ENCODE measurements around the gene WBP2. TPM values are rescaled to one million over a fixed set of nuclear protein-coding genes. Genes with fewer than 3 reads are reported as not detected.

WBP2 gene
- total RNA-seq, 3 donors from 2014 or later, result 44.9 to 63.2 (median 62.9) TPM

GRCh38 chr17:75878174-75878998 lies 23.3 kb upstream of the WBP2 start, which contains the start of gene TRIM47:
Gene TRIM47, minus strand, starts transcription at chr17:75878581. Its CDS starts 33 bp downstream, at chr17:75878548.
- Histone ChIP-seq H3K4me1 (peaks cover 10 to 31% of the 10 kb centered on the region in 2 donors), H3K4me3 (peak within 1 kb of the TSS; percentile 58 to 94 (median 63)), H3K27me3 (no peaks in the 10 kb centered on the region), H3K27ac (peak within 1 kb of the TSS; percentile 95 to 97), H3K9me3 (no peaks in the 10 kb centered on the region), H3K36me3 (no peaks in the 10 kb centered on the region)
- intact Hi-C loops (cut with DNase I; ENCODE audit: low total_unique reads), result no loop called here
- TF ChIP-seq CTCF (IDR thresholded peaks at IDR 0.05), result peak in 1 of 3 donors; percentile 20
- TF ChIP-seq POLR2AphosphoS5 (IDR thresholded peaks at IDR 0.05), result peak in 2 of 3 donors; percentile 12 to 30
- TF ChIP-seq POLR2A (IDR thresholded peaks at IDR 0.05), result no peak
- DNase-seq (ENCODE audit: low spot score in 2 of 2), result peak in 1 of 2 donors; percentile 59

GRCh38 chr17:75877752-75878173 lies 22.6 kb upstream of the WBP2 start:
- intact Hi-C loops (cut with DNase I; ENCODE audit: low total_unique reads), result no loop called here
- Histone ChIP-seq H3K4me1 (peaks cover 15 to 37% of the 10 kb centered on the region in 2 donors), H3K4me3 (peak overlapping the region; percentile 58 to 94 (median 63)), H3K9me3 (no peaks in the 10 kb centered on the region), H3K27ac (peak overlapping the region; percentile 95 to 97), H3K36me3 (no peaks in the 10 kb centered on the region), H3K27me3 (no peaks in the 10 kb centered on the region)
- peak; percentile 64 to 70 for DNase-seq (ENCODE audit: low spot score in 2 of 2)
- TF ChIP-seq CTCF (IDR thresholded peaks at IDR 0.05) (peak; percentile 42 to 54 (median 43)), POLR2AphosphoS5 (IDR thresholded peaks at IDR 0.05) (no peak)

GRCh38 chr17:75876938-75877751 lies 22.0 kb upstream of the WBP2 start:
- DNase-seq (ENCODE audit: low spot score in 2 of 2), result peak; percentile 71 to 82
- H3K27me3 ChIP-seq, result no peaks in the 10 kb centered on the region
- TF ChIP-seq CTCF (IDR thresholded peaks at IDR 0.05), result no peak
- peak in 2 of 3 donors; percentile 71 to 92 for TF ChIP-seq POLR2AphosphoS5 (IDR thresholded peaks at IDR 0.05)
- peak overlapping the region; percentile 58 to 94 (median 63) for H3K4me3 ChIP-seq
- peak overlapping the region; percentile 95 to 97 for H3K27ac ChIP-seq
- intact Hi-C loops (cut with DNase I; ENCODE audit: low total_unique reads), result no loop called here
- no peaks in the 10 kb centered on the region for H3K36me3 ChIP-seq
- peaks cover 15 to 43% of the 10 kb centered on the region in 2 donors for H3K4me1 ChIP-seq
- H3K9me3 ChIP-seq, result no peaks in the 10 kb centered on the region

GRCh38 chr17:75876190-75876937 lies 21.2 kb upstream of the WBP2 start:
- intact Hi-C loops (cut with DNase I; ENCODE audit: low total_unique reads), result no loop called here

More at GRCh38 chr17:75876190-75876937, 21.2 kb upstream of the WBP2 start:
- no peaks in the 10 kb centered on the region for H3K27me3 ChIP-seq
- no peaks in the 10 kb centered on the region for H3K9me3 ChIP-seq
- peaks cover 15 to 43% of the 10 kb centered on the region in 2 donors for H3K4me1 ChIP-seq
- H3K36me3 ChIP-seq, result no peaks in the 10 kb centered on the region
- peak overlapping the region; percentile 58 to 94 (median 63) for H3K4me3 ChIP-seq
- TF ChIP-seq POLR2A (IDR thresholded peaks at IDR 0.05) (no peak), CTCF (IDR thresholded peaks at IDR 0.05) (peak in 2 of 3 donors; percentile 11 to 13)
- no peak for DNase-seq (ENCODE audit: low spot score in 2 of 2)
- H3K27ac ChIP-seq, result peak overlapping the region; percentile 95 to 97

Measured in breast epithelium (tissue), 4 donors.